Fibroblast of villous mesenchyme (primary cell): Measurements from ENCODE around the gene ANKFN1. TPM values are rescaled to one million over a fixed set of nuclear protein-coding genes. Genes with fewer than 3 reads are reported as not detected.

Experiments
- DNase-seq: peaks from one replicate; pipeline ENCODE4 v3.0.0-alpha.2; 2010; ENCODE audit warnings: low read depth
- H3K4me3 ChIP-seq: 2 replicates; pipeline ENCODE4 v1.5.1; 2011; ENCODE audit warnings: low read depth, mild to moderate bottlenecking, low read length
- total RNA-seq: library from RNA; depleted of rRNA; stranded (reverse); fragments of >200 nt; gene quantifications from 2 replicates; pipeline ENCODE4 v1.2.3, GENCODE V29; 2012
- TF ChIP-seq, protein P1 (sequence below): IDR thresholded peaks from 2 replicates; pipeline ENCODE4 v1.5.1; 2012; ENCODE audit warnings: low read depth, mild to moderate bottlenecking, low read length; ENCODE audit not compliant: insufficient read depth

The ANKFN1 gene
- total RNA-seq, 1 donor: under 0.01 TPM

DNA sequence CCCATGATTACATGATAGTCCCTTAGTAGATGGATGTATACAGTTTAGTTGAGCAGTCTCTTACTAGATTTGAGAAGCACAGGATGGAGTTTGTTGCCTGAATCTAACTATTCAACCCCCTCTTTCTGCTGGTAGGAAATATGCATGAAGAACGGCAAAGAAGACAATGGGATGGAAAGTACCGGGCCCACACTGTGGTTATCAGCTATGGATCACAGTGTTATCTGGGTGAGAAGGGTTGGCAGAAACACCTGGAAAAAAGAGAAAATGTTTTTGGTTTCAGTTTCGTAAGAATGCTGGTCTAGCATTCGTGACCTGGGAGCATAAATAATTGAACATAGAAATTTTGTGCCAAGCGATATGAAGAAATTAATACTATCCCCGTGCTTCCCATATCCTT is 53.1 kb downstream of the ANKFN1 start:
- TF ChIP-seq, protein P1, sequence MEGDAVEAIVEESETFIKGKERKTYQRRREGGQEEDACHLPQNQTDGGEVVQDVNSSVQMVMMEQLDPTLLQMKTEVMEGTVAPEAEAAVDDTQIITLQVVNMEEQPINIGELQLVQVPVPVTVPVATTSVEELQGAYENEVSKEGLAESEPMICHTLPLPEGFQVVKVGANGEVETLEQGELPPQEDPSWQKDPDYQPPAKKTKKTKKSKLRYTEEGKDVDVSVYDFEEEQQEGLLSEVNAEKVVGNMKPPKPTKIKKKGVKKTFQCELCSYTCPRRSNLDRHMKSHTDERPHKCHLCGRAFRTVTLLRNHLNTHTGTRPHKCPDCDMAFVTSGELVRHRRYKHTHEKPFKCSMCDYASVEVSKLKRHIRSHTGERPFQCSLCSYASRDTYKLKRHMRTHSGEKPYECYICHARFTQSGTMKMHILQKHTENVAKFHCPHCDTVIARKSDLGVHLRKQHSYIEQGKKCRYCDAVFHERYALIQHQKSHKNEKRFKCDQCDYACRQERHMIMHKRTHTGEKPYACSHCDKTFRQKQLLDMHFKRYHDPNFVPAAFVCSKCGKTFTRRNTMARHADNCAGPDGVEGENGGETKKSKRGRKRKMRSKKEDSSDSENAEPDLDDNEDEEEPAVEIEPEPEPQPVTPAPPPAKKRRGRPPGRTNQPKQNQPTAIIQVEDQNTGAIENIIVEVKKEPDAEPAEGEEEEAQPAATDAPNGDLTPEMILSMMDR: no peak
- no peak for DNase-seq
- H3K4me3 ChIP-seq: no peak overlapping the region

DNA sequence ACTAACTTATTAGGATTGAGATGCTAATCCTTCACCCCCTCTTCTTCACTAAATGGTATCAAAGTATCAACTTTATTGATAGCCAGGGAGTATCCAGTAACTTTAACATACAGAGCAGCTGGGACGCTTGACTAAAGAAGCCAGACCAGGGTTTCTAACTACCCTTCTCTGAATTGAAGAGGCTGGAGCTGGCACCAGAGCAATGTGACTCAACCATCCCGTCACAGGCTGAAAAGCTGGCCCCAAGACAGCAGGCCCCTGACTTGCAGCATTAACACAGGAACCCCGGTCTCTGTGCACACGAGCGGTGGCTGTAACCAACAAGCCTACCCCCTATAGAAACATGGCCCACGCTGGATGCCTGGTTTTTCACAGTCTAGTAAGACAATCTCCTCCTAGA is 59.8 kb downstream of the ANKFN1 start:
- TF ChIP-seq, protein P1: no peak
- DNase-seq: no peak
- H3K4me3 ChIP-seq: no peak overlapping the region

DNA sequence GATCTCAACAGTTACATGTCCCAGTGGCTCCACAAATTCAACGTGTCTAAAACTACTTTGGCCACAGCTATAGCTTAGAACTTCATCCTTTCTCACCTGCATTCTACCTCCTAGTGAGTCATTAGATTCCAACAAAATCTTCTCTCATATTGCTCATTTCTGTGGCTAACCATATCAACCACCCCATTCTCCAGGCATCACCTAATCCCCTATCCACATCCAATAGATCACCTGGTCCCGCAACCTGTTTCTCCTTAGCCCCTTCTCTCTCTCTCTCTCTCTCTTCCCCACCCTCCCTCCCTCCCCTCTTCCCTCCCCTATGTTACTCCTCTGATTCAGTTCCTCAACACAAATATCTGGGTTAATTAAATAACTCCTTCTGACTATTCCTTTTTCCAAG is 64.6 kb downstream of the ANKFN1 start:
- TF ChIP-seq, protein P1: no peak
- DNase-seq: no peak
- no peak overlapping the region for H3K4me3 ChIP-seq

DNA sequence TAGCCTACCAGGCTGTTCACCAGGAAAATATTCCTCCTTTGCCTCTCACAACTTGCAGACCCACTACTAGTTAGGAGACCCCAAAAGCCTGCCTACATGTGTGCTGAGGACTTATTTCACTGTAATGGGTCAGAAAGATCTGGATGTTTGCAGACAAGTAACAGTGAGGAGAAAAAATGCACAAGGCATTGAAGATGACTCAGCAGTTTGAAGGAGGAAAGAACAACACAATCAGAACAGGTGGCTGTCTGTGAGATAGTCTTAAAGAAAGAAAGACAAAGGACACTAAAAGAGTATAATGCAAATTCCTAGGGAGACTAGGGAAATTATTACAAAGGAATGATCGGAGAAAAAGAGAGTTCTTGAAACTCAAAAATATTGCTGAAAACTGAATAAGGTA is 69.0 kb downstream of the ANKFN1 start:
- DNase-seq: no peak
- H3K4me3 ChIP-seq: no peak overlapping the region
- TF ChIP-seq, protein P1: no peak

DNA sequence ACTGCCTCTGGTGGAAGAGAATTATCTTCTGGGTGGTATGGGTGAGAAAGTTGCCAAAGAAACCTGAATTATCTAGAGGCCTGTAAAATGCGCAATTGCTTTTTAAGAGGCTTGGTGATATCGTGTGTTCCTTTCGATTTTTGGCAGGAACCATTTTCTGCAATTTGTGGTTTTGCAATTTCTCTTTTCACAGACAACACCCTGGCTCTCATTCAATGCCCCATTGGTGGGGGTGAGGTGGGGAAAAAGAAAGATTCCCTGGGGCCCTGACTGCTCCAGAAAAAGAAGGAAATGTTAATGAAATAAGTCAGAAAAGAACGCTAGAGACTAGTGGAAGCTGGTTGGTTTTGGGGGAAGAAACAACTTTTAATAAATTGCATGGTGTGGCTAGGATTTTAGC is 77.4 kb downstream of the ANKFN1 start:
- TF ChIP-seq, protein P1: no peak
- no peak overlapping the region for H3K4me3 ChIP-seq
- DNase-seq: peak; percentile 5

DNA sequence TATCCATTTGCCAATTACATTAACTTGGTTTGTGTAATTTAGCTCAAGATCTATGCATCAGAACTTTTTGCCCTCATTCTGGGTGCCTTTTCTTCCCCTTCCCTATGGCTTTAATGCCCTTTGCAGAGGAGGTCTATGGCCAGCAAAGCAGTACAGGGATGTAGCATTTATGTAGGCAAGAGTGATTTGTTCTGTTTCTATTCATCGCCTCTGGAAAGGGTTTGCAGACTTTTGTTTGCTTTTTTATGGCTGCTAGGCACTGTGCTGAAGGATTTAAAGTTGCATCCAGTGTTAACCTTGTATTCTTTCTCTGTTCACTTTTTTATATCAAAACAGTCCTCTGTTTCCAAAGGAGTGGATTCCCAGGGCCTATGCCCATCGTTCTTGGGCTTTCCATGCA is 78.0 kb downstream of the ANKFN1 start:
- DNase-seq: no peak
- TF ChIP-seq, protein P1: no peak
- no peak overlapping the region for H3K4me3 ChIP-seq

DNA sequence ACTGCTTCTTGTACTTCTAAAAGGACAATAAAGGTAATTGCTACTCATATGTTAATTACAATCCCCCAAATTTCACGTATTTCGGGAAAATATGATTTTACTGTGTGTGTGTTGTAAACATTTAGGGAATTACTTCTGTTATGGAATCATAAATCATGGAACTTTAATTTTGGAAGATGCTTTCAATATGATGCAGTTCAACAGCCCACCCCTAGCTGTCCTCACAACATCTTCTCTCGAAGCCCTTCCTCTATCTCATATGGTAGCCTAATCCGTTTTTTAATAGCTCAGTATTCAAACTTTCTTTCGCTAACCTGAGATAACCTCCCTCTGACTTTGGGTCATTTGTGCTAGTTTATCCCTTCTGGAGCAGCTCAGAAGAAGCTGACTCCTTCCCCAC is 78.4 kb downstream of the ANKFN1 start:
- no peak for DNase-seq
- TF ChIP-seq, protein P1: no peak
- no peak overlapping the region for H3K4me3 ChIP-seq
